GM12801 (cell line): ENCODE results near the gene CCDC102A.

Source experiments
- CTCF ChIP-seq: IDR thresholded peaks from one replicate; pipeline ENCODE4 v1.5.1; 2011; ENCODE audit warnings: control low read depth; ENCODE audit not compliant: insufficient read length; ENCODE audit errors: extremely low read depth

Gene CCDC102A

GRCh38 chr16:57518520-57518919 lies 17.9 kb downstream of the CCDC102A start:
- no peak for TF ChIP-seq CTCF

GRCh38 chr16:57517397-57518367 lies 18.7 kb downstream of the CCDC102A start:
- TF ChIP-seq CTCF: no peak

- no peak for TF ChIP-seq CTCF
These were observed 19.6 kb downstream of the CCDC102A start for GRCh38 chr16:57516773-57517172.

- TF ChIP-seq CTCF: no peak
These were observed 20.1 kb downstream of the CCDC102A start for GRCh38 chr16:57516176-57516725.

GRCh38 chr16:57514791-57515600 lies 21.4 kb downstream of the CCDC102A start:
- TF ChIP-seq CTCF: no peak

GRCh38 chr16:57514371-57514770 lies 22.0 kb downstream of the CCDC102A start:
- TF ChIP-seq CTCF: no peak

GRCh38 chr16:57513371-57514102 lies 22.8 kb downstream of the CCDC102A start:
- TF ChIP-seq CTCF: no peak
